Ascending aorta (tissue), 2 donors: Measurements from ENCODE around the gene NKAIN2. TPM values are rescaled to one million over a fixed set of nuclear protein-coding genes. Genes with fewer than 3 reads are reported as not detected.

ENCODE experiments used
- DNase-seq, 2 donors: peaks; one replicate each; pipeline ENCODE4 v3.0.0-alpha.2; 2019; ENCODE audit warnings: low spot score in 2 of 2
- H3K27ac ChIP-seq, 2 donors: fragments of 200-600 bp; sonication (generic); one replicate each; pipeline ENCODE4 v1.5.1; 2016 to 2017; ENCODE audit warnings: mild to moderate bottlenecking in 1 of 2
- H3K27me3 ChIP-seq: fragments of 200-600 bp; sonication (generic); one replicate; pipeline ENCODE4 v1.5.1; 2017
- H3K36me3 ChIP-seq, 2 donors: fragments of 200-600 bp; sonication (generic); one replicate each; pipeline ENCODE4 v1.5.1; 2016
- H3K4me1 ChIP-seq, 2 donors: fragments of 200-600 bp; sonication (generic); one replicate each; pipeline ENCODE4 v1.5.1; 2016 to 2017; ENCODE audit warnings: mild to moderate bottlenecking in 1 of 2
- H3K4me3 ChIP-seq, 2 donors: fragments of 200-600 bp; sonication (generic); one replicate each; pipeline ENCODE4 v1.5.1; 2016 to 2017; ENCODE audit warnings: mild to moderate bottlenecking in 1 of 2
- H3K9me3 ChIP-seq, 2 donors: fragments of 200-600 bp; sonication (generic); one replicate each; pipeline ENCODE4 v1.5.1; 2016
- CTCF ChIP-seq, 3 experiments: fragments of 200-600 bp in 2 of 3; fragments of 450-650 bp in 1 of 3; sonication (generic) in 2 of 3; IDR thresholded peaks; one replicate each; pipeline ENCODE4 v1.5.1; 2016 to 2019; ENCODE audit warnings: antibody characterized with exemption in 3 of 3, mild to moderate bottlenecking in 1 of 3, moderate library complexity in 1 of 3
- intact Hi-C: fragments of 100-400 bp; cut with DNase I; formaldehyde crosslinking; loops from one replicate; pipeline ENCODE4 v1.15.1; 2023
- total RNA-seq: library from RNA; depleted of rRNA; stranded (reverse); fragments of >200 nt; gene quantifications from one replicate; pipeline ENCODE4 v1.1.0, GENCODE V29; 2016

The NKAIN2 gene
- total RNA-seq, 1 donor from 2014 or later = 0.11 TPM

GRCh38 chr6:124493259-124493658 is 689.6 kb downstream of the NKAIN2 start:
- intact Hi-C loops = no loop called here
- Histone ChIP-seq H3K27me3 (no peaks in the 10 kb centered on the region), H3K4me1 (no peaks in the 10 kb centered on the region), H3K36me3 (no peaks in the 10 kb centered on the region), H3K9me3 (no peaks in the 10 kb centered on the region), H3K4me3 (no peak overlapping the region), H3K27ac (no peak overlapping the region)
- DNase-seq = no peak
- no peak for TF ChIP-seq CTCF (IDR thresholded peaks at IDR 0.05)

- intact Hi-C loops = no loop called here
- Histone ChIP-seq H3K9me3 (no peaks in the 10 kb centered on the region), H3K27me3 (no peaks in the 10 kb centered on the region), H3K4me1 (no peaks in the 10 kb centered on the region), H3K4me3 (no peak overlapping the region), H3K36me3 (no peaks in the 10 kb centered on the region), H3K27ac (no peak overlapping the region)
- DNase-seq = no peak
- TF ChIP-seq CTCF (IDR thresholded peaks at IDR 0.05) = no peak
Measured at GRCh38 chr6:124494956-124495664, 691.4 kb downstream of the NKAIN2 start.

GRCh38 chr6:124495665-124496190 is 692.1 kb downstream of the NKAIN2 start:
- H3K4me3 ChIP-seq = no peak overlapping the region
- H3K27ac ChIP-seq = no peak overlapping the region
- TF ChIP-seq CTCF (IDR thresholded peaks at IDR 0.05) = no peak
- no peaks in the 10 kb centered on the region for H3K27me3 ChIP-seq
- intact Hi-C loops = no loop called here
- H3K4me1 ChIP-seq = no peaks in the 10 kb centered on the region
- no peak for DNase-seq
- no peaks in the 10 kb centered on the region for H3K9me3 ChIP-seq
- no peaks in the 10 kb centered on the region for H3K36me3 ChIP-seq

GRCh38 chr6:124496334-124496733 is 692.7 kb downstream of the NKAIN2 start:
- Histone ChIP-seq H3K36me3 (no peaks in the 10 kb centered on the region), H3K27ac (no peak overlapping the region), H3K4me1 (no peaks in the 10 kb centered on the region), H3K9me3 (no peaks in the 10 kb centered on the region), H3K27me3 (no peaks in the 10 kb centered on the region), H3K4me3 (no peak overlapping the region)
- no peak for DNase-seq
- TF ChIP-seq CTCF (IDR thresholded peaks at IDR 0.05) = no peak
- intact Hi-C loops = no loop called here

GRCh38 chr6:124512431-124512830 is 708.8 kb downstream of the NKAIN2 start:
- intact Hi-C loops = no loop called here
- H3K9me3 ChIP-seq = no peaks in the 10 kb centered on the region
- no peak overlapping the region for H3K4me3 ChIP-seq
- no peaks in the 10 kb centered on the region for H3K36me3 ChIP-seq
- DNase-seq = no peak
- TF ChIP-seq CTCF (IDR thresholded peaks at IDR 0.05) = no peak
- H3K4me1 ChIP-seq = no peaks in the 10 kb centered on the region
- no peak overlapping the region for H3K27ac ChIP-seq
- no peaks in the 10 kb centered on the region for H3K27me3 ChIP-seq
